Right lobe of liver (tissue), 4 donors: ENCODE results near the gene PCSK7.

Experiments
- CTCF ChIP-seq, 4 donors: fragments of 200-600 bp in 3 of 4; fragments of 450-650 bp in 1 of 4; IDR thresholded peaks; one replicate each; pipeline versions ENCODE4 v1.5.1 to v1.8.0; 2016 to 2022; ENCODE audit warnings: antibody characterized with exemption in 4 of 4, mild to moderate bottlenecking in 2 of 4
- POLR2A ChIP-seq: fragments of 450-650 bp; IDR thresholded peaks from one replicate; pipeline ENCODE4 v1.6.1; 2017; ENCODE audit warnings: antibody characterized with exemption, mild to moderate bottlenecking
- donor health status: DM: no; HTN: no; CAD: no.
- donor health status: DM: no; HTN: no; CAD: no.
- donor health status: DM: no; HTN: yes; CAD: no.

GRCh38 chr11:117248341-117248740 lies 16.5 kb upstream of the PCSK7 start:
- TF ChIP-seq CTCF (IDR thresholded peaks at IDR 0.05): no peak
- TF ChIP-seq POLR2A: no peak
